Measurements from ENCODE around the gene DNAI2. TPM values are rescaled to one million over a fixed set of nuclear protein-coding genes. Genes with fewer than 3 reads are reported as not detected.

DNAI2 gene
- total RNA-seq, 2 donors from 2014 or later = not detected

DNA sequence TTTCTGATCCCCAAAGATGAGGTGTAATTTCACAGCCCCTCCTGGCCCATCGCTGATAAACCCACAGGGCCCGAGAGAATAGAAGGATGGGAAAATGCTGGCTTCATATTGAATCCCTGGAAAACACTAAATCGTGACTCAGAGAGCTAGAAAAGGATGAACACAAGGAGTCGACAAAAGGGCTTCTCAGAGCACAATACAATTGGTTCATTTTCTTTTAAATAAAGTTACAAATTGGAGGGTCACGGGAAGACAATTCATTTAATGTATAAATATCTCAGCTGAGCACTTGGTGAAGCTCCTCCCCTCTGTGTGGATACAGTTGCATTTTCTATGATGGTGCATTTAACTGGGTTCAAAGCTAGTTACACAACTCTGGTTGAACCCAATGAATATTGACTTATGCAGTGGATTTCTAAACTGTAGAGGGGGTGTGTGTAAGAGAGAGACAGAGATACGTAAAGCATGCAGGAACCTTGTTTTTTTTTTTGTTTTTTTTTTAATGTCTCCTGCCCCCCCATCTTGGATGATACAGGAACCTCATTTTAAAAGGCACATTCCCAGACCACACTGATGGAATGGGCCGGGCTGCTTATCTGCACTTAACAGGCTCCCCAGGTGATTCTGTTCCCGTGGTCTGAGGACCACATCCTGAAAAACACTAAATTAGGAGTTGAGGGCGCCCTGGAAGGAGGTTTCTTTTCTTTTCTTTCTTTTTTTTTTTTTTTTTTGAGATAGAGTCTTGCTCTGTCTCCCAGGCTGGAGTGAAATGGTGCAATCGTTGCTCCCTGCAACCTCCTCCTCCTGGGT, 46.6 kb upstream of the DNAI2 start:
- no peak overlapping the region for H3K27ac ChIP-seq (ENCODE audit: low read depth, low read length)
- TF ChIP-seq, protein P1, sequence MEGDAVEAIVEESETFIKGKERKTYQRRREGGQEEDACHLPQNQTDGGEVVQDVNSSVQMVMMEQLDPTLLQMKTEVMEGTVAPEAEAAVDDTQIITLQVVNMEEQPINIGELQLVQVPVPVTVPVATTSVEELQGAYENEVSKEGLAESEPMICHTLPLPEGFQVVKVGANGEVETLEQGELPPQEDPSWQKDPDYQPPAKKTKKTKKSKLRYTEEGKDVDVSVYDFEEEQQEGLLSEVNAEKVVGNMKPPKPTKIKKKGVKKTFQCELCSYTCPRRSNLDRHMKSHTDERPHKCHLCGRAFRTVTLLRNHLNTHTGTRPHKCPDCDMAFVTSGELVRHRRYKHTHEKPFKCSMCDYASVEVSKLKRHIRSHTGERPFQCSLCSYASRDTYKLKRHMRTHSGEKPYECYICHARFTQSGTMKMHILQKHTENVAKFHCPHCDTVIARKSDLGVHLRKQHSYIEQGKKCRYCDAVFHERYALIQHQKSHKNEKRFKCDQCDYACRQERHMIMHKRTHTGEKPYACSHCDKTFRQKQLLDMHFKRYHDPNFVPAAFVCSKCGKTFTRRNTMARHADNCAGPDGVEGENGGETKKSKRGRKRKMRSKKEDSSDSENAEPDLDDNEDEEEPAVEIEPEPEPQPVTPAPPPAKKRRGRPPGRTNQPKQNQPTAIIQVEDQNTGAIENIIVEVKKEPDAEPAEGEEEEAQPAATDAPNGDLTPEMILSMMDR (conservative IDR thresholded peaks at IDR 0.05) = no peak
- H3K27ac Mint-ChIP-seq = no peak overlapping the region
- peaks cover 2% of the 10 kb centered on the region for H3K27me3 Mint-ChIP-seq (ENCODE audit: insufficient read depth)
- H3K9ac ChIP-seq (ENCODE audit: extremely low read depth, low read length, poor library complexity, severe bottlenecking) = no peak overlapping the region
- H3K9me3 Mint-ChIP-seq = no peaks in the 10 kb centered on the region
- H3K4me3 Mint-ChIP-seq = no peak overlapping the region
- no peak for DNase-seq
- no peaks in the 10 kb centered on the region for H3K27me3 ChIP-seq (ENCODE audit: control insufficient read depth, insufficient read depth, low read length, poor library complexity, severe bottlenecking)
- 93 to 94% methylated on average over 3 to 10 of the region's 10 CpGs for WGBS, 2 experiments (ENCODE audit: insufficient coverage in 1 of 2, insufficient read length in 1 of 2)
- H3K4me3 ChIP-seq (ENCODE audit: low read length) = no peak overlapping the region
- H3K36me3 Mint-ChIP-seq (ENCODE audit: low read depth) = no peaks in the 10 kb centered on the region
- H3K36me3 ChIP-seq (ENCODE audit: control insufficient read depth, insufficient read depth, low read length) = no peaks in the 10 kb centered on the region
- peaks cover 4% of the 10 kb centered on the region for H3K4me1 ChIP-seq (ENCODE audit: control insufficient read depth, insufficient read depth, low read length)
- no peaks in the 10 kb centered on the region for H3K9me3 ChIP-seq (ENCODE audit: control insufficient read depth, low read length)
- peaks cover 7% of the 10 kb centered on the region for H3K4me1 Mint-ChIP-seq

GRCh38 chr17:74228306-74228978, 45.6 kb upstream of the DNAI2 start:
- TF ChIP-seq, protein P1 (conservative IDR thresholded peaks at IDR 0.05) = no peak
- Histone ChIP-seq H3K36me3 (ENCODE audit: control insufficient read depth, insufficient read depth, low read length) (no peaks in the 10 kb centered on the region), H3K4me1 (ENCODE audit: control insufficient read depth, insufficient read depth, low read length) (peaks cover 4% of the 10 kb centered on the region), H3K9ac (ENCODE audit: extremely low read depth, low read length, poor library complexity, severe bottlenecking) (no peak overlapping the region), H3K4me3 (ENCODE audit: low read length) (no peak overlapping the region), H3K27me3 (ENCODE audit: control insufficient read depth, insufficient read depth, low read length, poor library complexity, severe bottlenecking) (no peaks in the 10 kb centered on the region), H3K9me3 (ENCODE audit: control insufficient read depth, low read length) (no peaks in the 10 kb centered on the region), H3K27ac (ENCODE audit: low read depth, low read length) (no peak overlapping the region)
- peaks cover 2% of the 10 kb centered on the region for H3K27me3 Mint-ChIP-seq (ENCODE audit: insufficient read depth)
- no peak overlapping the region for H3K27ac Mint-ChIP-seq
- peaks cover 10% of the 10 kb centered on the region for H3K4me1 Mint-ChIP-seq
- H3K4me3 Mint-ChIP-seq = no peak overlapping the region
- WGBS, 2 experiments (ENCODE audit: insufficient coverage in 1 of 2, insufficient read length in 1 of 2) = 92 to 100% methylated on average over 4 of the region's 5 CpGs
- no peak for DNase-seq
- H3K36me3 Mint-ChIP-seq (ENCODE audit: low read depth) = no peaks in the 10 kb centered on the region
- H3K9me3 Mint-ChIP-seq = no peaks in the 10 kb centered on the region

DNA sequence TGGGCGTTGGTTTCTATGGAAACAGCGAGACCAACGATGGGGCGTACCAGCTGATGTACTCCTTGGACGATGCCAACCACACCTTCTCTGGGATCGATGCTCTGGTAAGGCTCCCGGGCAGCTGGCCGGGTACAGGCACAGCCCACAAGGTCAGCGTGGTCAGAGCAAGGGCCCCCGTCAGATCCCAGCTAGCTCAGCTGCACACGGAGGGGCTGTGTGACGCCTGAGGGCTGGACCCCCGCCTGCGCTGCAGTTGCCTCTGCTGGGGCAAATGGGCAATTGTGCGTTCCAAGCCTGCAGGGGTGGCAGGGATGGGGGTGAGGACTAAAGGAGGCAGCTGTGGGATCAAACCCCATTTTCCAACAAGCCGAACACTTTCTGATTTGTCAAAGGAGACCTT, 43.1 kb upstream of the DNAI2 start:
- Histone ChIP-seq H3K4me1 (ENCODE audit: control insufficient read depth, insufficient read depth, low read length) (peaks cover 4% of the 10 kb centered on the region), H3K4me3 (ENCODE audit: low read length) (no peak overlapping the region), H3K27ac (ENCODE audit: low read depth, low read length) (no peak overlapping the region), H3K9ac (ENCODE audit: extremely low read depth, low read length, poor library complexity, severe bottlenecking) (no peak overlapping the region), H3K27me3 (ENCODE audit: control insufficient read depth, insufficient read depth, low read length, poor library complexity, severe bottlenecking) (no peaks in the 10 kb centered on the region), H3K9me3 (ENCODE audit: control insufficient read depth, low read length) (no peaks in the 10 kb centered on the region), H3K36me3 (ENCODE audit: control insufficient read depth, insufficient read depth, low read length) (no peaks in the 10 kb centered on the region)
- Mint-ChIP-seq H3K27me3 (ENCODE audit: insufficient read depth) (peaks cover 2% of the 10 kb centered on the region), H3K4me1 (peaks cover 16% of the 10 kb centered on the region), H3K27ac (no peak overlapping the region), H3K36me3 (ENCODE audit: low read depth) (no peaks in the 10 kb centered on the region), H3K4me3 (no peak overlapping the region), H3K9me3 (no peaks in the 10 kb centered on the region)
- WGBS, 2 experiments (ENCODE audit: insufficient coverage in 1 of 2, insufficient read length in 1 of 2) = 94 to 95% methylated on average over 14 to 16 of the region's 16 CpGs
- TF ChIP-seq, protein P1 (conservative IDR thresholded peaks at IDR 0.05) = no peak
- DNase-seq = no peak
